SK-N-SH (cell line): ENCODE results near the gene TTC3.

Experiments used
- CTCF ChIP-seq: fragments of 200-600 bp; sonication (generic); IDR thresholded peaks from 2 replicates; pipeline ENCODE4 v1.6.1; 2017; ENCODE audit warnings: antibody characterized with exemption, mild to moderate bottlenecking, moderate library complexity
- GABPA ChIP-seq: IDR thresholded peaks from 2 replicates; pipeline ENCODE4 v1.4.0; 2012; ENCODE audit warnings: low read depth, mild to moderate bottlenecking
- RCOR1 ChIP-seq: fragments of 150-350 bp; IDR thresholded peaks from 2 replicates; pipeline ENCODE4 v1.6.1; 2017; ENCODE audit warnings: antibody characterized with exemption, low read length
- TEAD4 ChIP-seq: IDR thresholded peaks from 2 replicates; pipeline ENCODE4 v1.4.0; 2012; ENCODE audit warnings: mild to moderate bottlenecking, borderline replicate concordance; ENCODE audit not compliant: insufficient read depth

GRCh38 chr21:37155186-37155585 lies 82.1 kb downstream of the TTC3 start:
- no peak for TF ChIP-seq CTCF
- TF ChIP-seq TEAD4: no peak
- no peak for TF ChIP-seq GABPA
- no peak for TF ChIP-seq RCOR1
